ENCODE measurements around the gene PSD.

Gene PSD

DNA sequence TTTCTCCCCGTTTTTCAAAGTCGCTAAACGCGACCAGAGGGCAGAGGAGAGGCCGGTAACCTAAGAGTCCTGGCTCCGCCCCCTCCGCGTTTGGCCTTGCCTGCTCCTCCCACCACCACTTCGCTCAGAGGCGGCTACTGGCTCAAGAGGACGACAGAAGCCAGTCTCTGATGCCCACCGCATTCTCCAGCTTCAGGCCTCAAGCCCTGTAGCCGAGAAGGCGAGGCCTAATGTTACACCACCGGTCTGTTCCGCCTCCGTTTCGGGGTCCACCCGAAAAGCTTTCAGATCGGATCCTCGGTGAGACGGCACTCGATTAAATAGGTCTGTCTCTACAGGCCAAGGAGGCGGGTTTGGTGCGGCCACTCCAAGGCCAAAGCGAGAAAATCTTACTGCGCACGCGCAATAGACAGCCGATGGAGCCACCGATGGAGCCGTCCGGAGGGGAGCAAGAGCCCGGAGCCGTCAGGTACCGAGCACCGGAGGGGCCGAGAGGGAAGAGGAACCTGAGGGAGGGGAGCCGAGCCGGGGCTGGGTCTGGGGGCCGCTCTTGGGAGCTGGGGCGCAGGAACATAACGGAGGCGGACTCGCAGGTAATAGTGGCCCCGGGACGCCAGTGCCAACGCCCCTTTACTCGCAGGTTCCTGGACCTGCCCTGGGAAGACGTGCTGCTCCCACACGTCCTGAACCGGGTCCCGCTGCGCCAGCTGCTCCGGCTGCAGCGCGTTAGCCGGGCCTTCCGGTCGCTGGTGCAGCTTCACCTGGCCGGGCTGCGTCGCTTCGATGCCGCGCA, 2.3 kb upstream of the PSD start, which contains the start of gene FBXL15:
Gene FBXL15 (plus strand): TSS at position 123 of the 793 bp plus-strand sequence. CDS start 294 bp downstream, at position 417.
- TF ChIP-seq, protein P1, sequence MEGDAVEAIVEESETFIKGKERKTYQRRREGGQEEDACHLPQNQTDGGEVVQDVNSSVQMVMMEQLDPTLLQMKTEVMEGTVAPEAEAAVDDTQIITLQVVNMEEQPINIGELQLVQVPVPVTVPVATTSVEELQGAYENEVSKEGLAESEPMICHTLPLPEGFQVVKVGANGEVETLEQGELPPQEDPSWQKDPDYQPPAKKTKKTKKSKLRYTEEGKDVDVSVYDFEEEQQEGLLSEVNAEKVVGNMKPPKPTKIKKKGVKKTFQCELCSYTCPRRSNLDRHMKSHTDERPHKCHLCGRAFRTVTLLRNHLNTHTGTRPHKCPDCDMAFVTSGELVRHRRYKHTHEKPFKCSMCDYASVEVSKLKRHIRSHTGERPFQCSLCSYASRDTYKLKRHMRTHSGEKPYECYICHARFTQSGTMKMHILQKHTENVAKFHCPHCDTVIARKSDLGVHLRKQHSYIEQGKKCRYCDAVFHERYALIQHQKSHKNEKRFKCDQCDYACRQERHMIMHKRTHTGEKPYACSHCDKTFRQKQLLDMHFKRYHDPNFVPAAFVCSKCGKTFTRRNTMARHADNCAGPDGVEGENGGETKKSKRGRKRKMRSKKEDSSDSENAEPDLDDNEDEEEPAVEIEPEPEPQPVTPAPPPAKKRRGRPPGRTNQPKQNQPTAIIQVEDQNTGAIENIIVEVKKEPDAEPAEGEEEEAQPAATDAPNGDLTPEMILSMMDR (conservative IDR thresholded peaks at IDR 0.05; ENCODE audit: low read depth, low read length): no peak
- Histone ChIP-seq H2AFZ (ENCODE audit: low read depth) (peak within 1 kb of the TSS; percentile 77), H3K79me2 (ENCODE audit: insufficient read depth, low read depth) (no peaks in the 10 kb centered on the region), H3K36me3 (ENCODE audit: insufficient read depth) (no peaks in the 10 kb centered on the region), H4K20me1 (ENCODE audit: insufficient read depth) (no peaks in the 10 kb centered on the region), H3K9ac (peak within 1 kb of the TSS; percentile 53; the same call in 1 of the 2 replicates), H3K27ac (no peak within 1 kb of the TSS), H3K4me3 (IDR thresholded peaks at IDR 0.05; ENCODE audit: insufficient read depth, low read depth, low read length) (peak within 1 kb of the TSS; percentile 12), H3K27me3 (ENCODE audit: insufficient read depth, low read depth) (peaks cover 17% of the 10 kb centered on the region), H3K4me2 (peak within 1 kb of the TSS; percentile 87), H3K4me1 (ENCODE audit: low read depth, poor library complexity, severe bottlenecking) (peaks cover 17% of the 10 kb centered on the region)

GRCh38 chr10:102420181-102420713, 1.7 kb upstream of the PSD start:
- TF ChIP-seq, protein P1 (conservative IDR thresholded peaks at IDR 0.05; ENCODE audit: low read depth, low read length): no peak
- no peaks in the 10 kb centered on the region for H3K79me2 ChIP-seq (ENCODE audit: insufficient read depth, low read depth)
- H3K4me1 ChIP-seq (ENCODE audit: low read depth, poor library complexity, severe bottlenecking): peaks cover 17% of the 10 kb centered on the region
- no peak overlapping the region for H3K9ac ChIP-seq
- no peaks in the 10 kb centered on the region for H4K20me1 ChIP-seq (ENCODE audit: insufficient read depth)
- no peak overlapping the region for H3K27ac ChIP-seq
- H2AFZ ChIP-seq (ENCODE audit: low read depth): peak overlapping the region; percentile 77
- H3K36me3 ChIP-seq (ENCODE audit: insufficient read depth): no peaks in the 10 kb centered on the region
- H3K4me2 ChIP-seq: peak overlapping the region; percentile 87
- peaks cover 23% of the 10 kb centered on the region for H3K27me3 ChIP-seq (ENCODE audit: insufficient read depth, low read depth)
- no peak overlapping the region for H3K4me3 ChIP-seq (IDR thresholded peaks at IDR 0.05; ENCODE audit: insufficient read depth, low read depth, low read length)

DNA sequence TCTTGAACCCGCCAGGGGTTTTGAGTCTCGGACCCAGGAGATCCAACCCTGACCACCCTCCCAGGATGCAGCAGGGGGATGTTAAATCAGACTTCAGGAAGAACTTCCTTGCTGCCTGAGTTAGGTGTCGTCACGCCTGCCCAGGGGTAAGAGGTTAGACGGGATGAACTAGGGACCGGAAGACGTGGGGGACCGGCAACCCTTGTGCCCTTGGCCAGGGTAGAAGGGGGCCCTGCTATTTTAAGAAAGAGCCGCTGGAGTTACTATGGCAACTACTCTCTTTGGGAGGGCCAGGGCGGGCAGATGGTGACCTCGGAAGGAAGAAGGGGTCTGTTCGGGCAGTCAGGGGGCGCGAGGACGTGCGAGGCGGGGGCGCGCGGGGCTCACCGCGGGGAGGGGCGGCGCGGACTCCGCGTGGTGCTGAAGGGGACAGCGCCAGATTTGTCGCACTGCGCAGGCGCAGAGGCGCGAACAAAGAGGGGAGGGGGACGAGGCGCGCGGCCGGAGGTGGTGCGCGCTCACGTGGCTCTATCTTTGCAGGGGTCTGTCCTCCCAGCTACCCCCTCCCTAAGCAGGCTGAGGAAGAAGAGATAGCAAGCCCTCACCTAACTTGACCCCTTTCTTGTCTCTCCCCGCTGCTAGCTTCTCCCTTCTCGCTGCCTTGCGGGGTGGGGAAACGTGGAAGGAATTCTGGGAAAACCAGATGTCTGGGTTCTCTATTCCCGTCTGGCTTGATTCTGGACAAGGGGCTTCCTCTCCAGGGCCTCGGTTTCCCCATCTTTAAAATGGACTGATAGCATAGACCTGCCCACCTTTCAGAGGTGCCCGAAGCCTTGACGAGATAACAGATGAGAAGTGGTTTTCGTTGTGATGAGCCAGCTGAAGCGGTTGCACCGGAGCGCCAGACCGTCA, 940 bp upstream of the PSD start:
- H2AFZ ChIP-seq (ENCODE audit: low read depth): peak overlapping the region; percentile 77
- peak overlapping the region; percentile 87 for H3K4me2 ChIP-seq
- no peaks in the 10 kb centered on the region for H4K20me1 ChIP-seq (ENCODE audit: insufficient read depth)
- H3K79me2 ChIP-seq (ENCODE audit: insufficient read depth, low read depth): no peaks in the 10 kb centered on the region
- H3K36me3 ChIP-seq (ENCODE audit: insufficient read depth): no peaks in the 10 kb centered on the region
- H3K27me3 ChIP-seq (ENCODE audit: insufficient read depth, low read depth): peaks cover 30% of the 10 kb centered on the region
- H3K4me1 ChIP-seq (ENCODE audit: low read depth, poor library complexity, severe bottlenecking): peaks cover 17% of the 10 kb centered on the region
- H3K27ac ChIP-seq: no peak overlapping the region
- no peak overlapping the region for H3K9ac ChIP-seq
- TF ChIP-seq, protein P1 (conservative IDR thresholded peaks at IDR 0.05; ENCODE audit: low read depth, low read length): no peak
- H3K4me3 ChIP-seq (IDR thresholded peaks at IDR 0.05; ENCODE audit: insufficient read depth, low read depth, low read length): no peak overlapping the region

DNA sequence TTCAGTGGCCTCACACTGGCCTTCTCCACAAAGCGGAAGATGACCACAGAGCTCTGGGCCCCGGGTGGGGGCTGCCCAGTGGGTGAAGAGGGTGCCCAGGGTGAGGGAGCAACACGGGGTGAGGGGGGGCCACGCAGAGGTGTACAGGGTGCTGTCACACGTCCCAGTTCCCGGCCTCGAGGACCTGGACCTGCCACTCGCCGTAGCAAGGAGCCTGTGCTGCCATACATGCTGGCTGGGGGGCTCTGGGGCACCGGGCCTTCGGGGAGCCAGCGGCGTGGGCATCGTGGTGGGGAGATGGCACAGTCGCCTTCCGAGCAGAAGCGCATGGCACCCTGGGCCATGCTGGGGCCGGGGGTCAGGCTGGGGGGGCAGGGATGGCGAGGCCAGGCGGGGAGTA, 1.9 kb downstream of the PSD start:
- Histone ChIP-seq H3K27ac (no peak overlapping the region), H3K9ac (no peak overlapping the region), H2AFZ (ENCODE audit: low read depth) (no peak overlapping the region), H3K4me1 (ENCODE audit: low read depth, poor library complexity, severe bottlenecking) (peaks cover 16% of the 10 kb centered on the region), H3K4me3 (IDR thresholded peaks at IDR 0.05; ENCODE audit: insufficient read depth, low read depth, low read length) (no peak overlapping the region), H3K27me3 (ENCODE audit: insufficient read depth, low read depth) (peaks cover 53% of the 10 kb centered on the region), H3K4me2 (no peak overlapping the region), H3K36me3 (ENCODE audit: insufficient read depth) (no peaks in the 10 kb centered on the region), H4K20me1 (ENCODE audit: insufficient read depth) (no peaks in the 10 kb centered on the region), H3K79me2 (ENCODE audit: insufficient read depth, low read depth) (no peaks in the 10 kb centered on the region)
- TF ChIP-seq, protein P1 (conservative IDR thresholded peaks at IDR 0.05; ENCODE audit: low read depth, low read length): no peak
